ENCODE measurements around the gene CD8A.

CD8A gene

DNA sequence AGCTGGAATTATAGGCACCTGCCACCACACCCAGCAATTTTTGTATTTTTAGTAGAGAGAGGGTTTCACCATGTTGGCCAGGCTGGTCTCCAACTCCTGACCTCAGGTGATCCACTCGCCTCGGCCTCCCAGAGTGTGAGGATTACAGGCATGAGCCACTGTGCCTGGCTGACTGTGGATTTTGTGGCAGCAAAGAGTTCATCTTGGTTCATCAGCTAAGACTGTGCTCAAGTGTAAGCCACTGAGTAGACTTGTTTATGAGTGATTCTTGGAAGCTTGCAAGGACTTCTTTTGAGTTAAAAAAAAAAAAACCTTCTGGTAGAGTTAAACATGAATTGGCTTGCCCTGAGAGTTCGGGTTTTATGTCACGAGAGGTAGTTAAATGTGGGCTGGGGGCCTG is 36.2 kb upstream of the CD8A start:
- TF ChIP-seq, protein P1, sequence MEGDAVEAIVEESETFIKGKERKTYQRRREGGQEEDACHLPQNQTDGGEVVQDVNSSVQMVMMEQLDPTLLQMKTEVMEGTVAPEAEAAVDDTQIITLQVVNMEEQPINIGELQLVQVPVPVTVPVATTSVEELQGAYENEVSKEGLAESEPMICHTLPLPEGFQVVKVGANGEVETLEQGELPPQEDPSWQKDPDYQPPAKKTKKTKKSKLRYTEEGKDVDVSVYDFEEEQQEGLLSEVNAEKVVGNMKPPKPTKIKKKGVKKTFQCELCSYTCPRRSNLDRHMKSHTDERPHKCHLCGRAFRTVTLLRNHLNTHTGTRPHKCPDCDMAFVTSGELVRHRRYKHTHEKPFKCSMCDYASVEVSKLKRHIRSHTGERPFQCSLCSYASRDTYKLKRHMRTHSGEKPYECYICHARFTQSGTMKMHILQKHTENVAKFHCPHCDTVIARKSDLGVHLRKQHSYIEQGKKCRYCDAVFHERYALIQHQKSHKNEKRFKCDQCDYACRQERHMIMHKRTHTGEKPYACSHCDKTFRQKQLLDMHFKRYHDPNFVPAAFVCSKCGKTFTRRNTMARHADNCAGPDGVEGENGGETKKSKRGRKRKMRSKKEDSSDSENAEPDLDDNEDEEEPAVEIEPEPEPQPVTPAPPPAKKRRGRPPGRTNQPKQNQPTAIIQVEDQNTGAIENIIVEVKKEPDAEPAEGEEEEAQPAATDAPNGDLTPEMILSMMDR (IDR thresholded peaks at IDR 0.05; ENCODE audit: extremely low read depth, missing control alignments) = no peak
- no peak for DNase-seq (ENCODE audit: low spot score)

DNA sequence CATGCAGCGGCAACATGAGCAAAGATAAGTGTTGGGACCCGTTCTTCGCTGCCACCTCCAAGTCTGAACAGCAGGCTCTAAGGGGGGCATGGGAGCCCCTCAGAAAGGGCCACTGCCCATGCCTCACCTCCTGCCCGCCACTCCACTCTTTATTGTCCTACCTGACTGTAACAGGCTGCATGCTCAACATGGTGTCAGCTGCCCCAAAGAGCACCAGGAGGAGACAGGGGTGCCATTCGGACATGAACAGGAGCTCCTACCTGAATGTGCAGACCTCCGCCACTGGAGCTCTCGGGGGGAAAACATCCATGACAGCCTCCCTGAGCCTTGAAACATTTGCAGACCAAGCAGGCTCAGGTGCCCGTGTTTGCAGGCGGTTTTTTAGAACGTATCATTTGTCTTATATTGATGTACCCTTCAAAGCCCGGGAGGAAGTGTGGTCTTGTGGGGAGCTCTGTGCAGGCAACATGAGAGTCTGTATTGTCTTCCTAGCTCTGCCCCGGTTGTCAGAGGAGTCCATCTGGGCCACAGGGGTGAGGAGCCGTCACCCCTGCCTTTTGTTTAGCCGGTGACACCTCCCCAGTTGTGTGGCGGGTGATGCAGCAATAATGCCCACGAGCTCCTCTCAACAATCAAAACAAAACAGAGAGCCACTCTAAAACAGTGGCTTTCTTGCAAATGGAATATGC is 35.1 kb upstream of the CD8A start:
- TF ChIP-seq, protein P1 (IDR thresholded peaks at IDR 0.05; ENCODE audit: extremely low read depth, missing control alignments) = no peak
- no peak for DNase-seq (ENCODE audit: low spot score)

DNA sequence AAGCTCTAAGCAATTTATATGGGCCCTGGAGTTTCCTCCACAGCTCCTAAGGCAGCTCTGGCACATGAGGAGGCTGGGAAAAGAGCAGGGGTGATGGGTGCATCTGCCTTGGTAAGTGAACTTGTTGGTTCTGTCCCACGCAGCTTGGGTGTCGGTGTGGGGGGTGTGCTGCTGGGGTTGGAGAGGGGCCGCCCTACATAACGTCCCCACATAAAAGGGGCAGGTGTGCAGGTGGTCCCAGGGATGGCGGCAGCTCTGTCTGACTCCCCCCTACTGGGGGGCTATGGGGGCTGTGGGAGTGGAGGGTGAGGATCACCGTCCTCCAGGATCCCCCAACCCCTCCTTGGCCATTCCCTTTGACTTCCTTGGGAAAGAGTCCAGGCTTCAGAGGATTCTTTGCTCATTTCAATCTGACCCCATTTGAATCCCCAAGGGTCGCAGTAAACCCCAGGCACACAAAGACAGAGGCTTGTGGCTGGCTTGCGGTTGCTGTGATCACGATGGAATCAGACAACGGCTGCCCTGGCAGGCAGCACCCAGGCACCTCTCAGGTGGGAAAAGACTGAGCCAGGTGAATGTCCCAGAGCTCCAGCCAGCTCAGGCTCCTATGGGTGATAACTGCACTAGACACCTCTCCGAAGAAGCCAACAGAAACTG is 34.5 kb upstream of the CD8A start:
- TF ChIP-seq, protein P1 (IDR thresholded peaks at IDR 0.05; ENCODE audit: extremely low read depth, missing control alignments) = no peak

DNA sequence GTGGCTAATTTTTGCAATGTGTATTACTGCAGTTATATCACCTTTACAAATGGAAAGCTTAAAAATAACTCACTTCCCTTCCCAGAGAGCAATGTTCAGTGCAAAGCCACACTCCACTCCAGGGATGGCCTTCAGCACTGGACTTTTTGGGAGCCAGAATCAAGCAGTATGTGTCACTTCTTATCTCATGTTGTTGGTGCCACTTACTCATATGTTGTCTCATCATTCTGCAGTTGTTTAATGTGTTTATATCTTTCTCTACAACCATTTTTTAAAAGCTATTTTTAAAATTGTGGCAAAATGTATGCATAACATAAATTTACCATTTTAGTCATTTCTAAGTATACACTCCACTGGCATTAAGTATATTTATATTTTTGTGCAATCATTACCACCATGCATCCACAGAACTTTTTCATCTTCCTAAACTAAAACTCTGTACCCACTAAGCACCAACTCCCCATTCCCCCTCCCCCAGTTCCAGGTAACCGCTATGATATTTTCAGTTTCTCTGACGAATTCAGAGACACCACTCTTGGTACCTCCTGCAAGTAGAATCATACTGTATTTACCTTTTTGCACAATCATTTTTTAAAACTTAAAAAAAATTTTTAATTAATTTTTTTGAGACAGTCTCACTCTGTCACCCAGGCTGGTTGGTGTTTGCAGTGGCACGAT is 32.1 kb upstream of the CD8A start:
- DNase-seq (ENCODE audit: low spot score) = no peak
- TF ChIP-seq, protein P1 (IDR thresholded peaks at IDR 0.05; ENCODE audit: extremely low read depth, missing control alignments) = no peak

More for the DNA sequence above, 34.5 kb upstream of the CD8A start:
- DNase-seq (ENCODE audit: low spot score) = no peak

DNA sequence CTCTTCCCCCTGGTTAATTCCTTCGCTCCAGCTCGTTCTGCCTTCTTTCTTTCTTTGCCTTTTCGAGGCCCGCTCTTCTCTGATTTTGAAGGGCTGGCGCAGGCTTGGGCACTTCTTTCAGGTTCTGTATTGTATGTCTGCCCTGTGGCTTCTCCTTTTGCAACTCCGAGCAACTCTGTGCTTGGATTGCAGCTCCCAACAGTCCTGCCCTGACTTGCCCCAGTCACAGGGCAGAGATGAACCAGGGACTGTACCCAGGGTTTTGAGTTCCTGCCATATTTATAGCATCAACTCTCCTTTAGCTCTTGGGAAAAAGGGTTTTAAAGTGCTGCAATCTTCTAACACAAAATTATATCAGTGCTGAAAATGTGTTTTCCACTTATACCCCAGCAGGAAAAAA is 31.1 kb upstream of the CD8A start:
- no peak for DNase-seq (ENCODE audit: low spot score)
- TF ChIP-seq, protein P1 (IDR thresholded peaks at IDR 0.05; ENCODE audit: extremely low read depth, missing control alignments) = no peak

DNA sequence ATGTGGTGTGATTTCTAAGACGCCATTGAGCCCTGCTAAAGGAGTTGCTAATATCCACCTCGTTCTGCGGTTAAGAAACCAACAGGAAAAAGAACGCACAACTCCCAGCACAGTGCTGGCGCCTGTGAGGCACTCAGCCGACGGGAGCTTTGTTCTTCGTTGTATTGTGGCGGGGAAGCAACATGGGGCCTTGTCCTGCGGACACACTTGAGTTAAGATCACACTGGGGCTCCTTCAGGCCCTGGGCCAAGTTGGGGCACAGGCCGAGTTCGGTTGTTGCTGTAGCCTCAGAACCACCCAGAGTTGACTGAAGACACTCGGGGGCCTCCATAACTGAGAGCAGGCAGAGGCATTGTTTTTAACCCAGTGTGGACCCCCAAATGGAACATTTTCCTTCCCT is 30.6 kb upstream of the CD8A start:
- DNase-seq (ENCODE audit: low spot score) = no peak
- TF ChIP-seq, protein P1 (IDR thresholded peaks at IDR 0.05; ENCODE audit: extremely low read depth, missing control alignments) = no peak

DNA sequence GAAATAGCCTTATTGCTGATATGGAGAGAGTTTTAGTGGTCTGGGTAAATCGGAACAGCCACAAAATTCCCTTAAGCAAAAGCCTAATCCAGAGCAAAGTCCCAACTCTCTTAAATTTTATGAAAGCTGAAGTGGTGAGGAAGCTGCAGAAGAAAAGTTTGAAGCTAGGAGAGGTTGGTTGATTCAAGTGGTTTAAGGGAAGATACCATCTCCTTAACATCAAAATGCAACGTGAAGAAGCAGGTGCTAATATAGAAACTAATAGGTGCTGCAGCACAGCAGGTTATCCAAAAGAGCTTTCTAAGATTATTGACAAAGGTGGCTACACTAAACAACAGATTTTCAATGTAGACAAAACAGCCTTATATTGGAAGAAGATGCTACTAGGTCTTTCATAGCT is 28.2 kb upstream of the CD8A start:
- TF ChIP-seq, protein P1 (IDR thresholded peaks at IDR 0.05; ENCODE audit: extremely low read depth, missing control alignments) = no peak
- no peak for DNase-seq (ENCODE audit: low spot score)
